MM.1S (cell line): ENCODE results near the gene GPX4.

Experiments
- EZH2 ChIP-seq: fragments of 300-600 bp; sonication (generic); optimal IDR thresholded peaks from 2 replicates; pipeline ENCODE3; 2017; ENCODE audit warnings: low read depth, mild to moderate bottlenecking, antibody characterized with exemption, low read length, mixed read lengths
- EZH2phosphoT487 ChIP-seq: fragments of 300-600 bp; sonication (generic); IDR thresholded peaks from 2 replicates; pipeline ENCODE4 v1.6.1; 2018; ENCODE audit warnings: antibody characterized with exemption, low read length
- TF ChIP-seq, protein P1 (sequence below): fragments of 300-600 bp; sonication (generic); IDR thresholded peaks from 2 replicates; pipeline ENCODE4 v1.5.1; 2016; ENCODE audit warnings: antibody characterized with exemption, low read length, mixed read lengths

DNA sequence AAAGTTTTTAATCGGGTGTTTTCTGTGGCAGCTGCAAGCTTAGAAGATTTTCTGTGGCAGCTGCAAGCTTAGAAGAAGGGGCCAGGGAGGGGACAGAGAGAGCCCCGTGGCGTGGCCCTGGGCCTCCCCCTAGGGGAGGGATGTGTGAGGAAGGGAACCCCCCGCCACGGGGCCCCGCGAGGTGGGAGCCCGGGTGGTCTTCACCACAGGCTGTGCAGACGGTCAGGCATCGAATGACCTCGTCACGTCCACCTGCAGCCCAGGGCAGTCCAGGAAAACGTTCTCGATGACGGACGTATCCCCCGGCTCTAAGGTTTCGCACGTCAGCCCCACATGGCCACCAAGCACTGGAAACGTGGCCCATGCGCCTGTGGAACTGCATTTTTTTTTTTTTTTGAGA, 17.2 kb upstream of the GPX4 start:
- TF ChIP-seq, protein P1, sequence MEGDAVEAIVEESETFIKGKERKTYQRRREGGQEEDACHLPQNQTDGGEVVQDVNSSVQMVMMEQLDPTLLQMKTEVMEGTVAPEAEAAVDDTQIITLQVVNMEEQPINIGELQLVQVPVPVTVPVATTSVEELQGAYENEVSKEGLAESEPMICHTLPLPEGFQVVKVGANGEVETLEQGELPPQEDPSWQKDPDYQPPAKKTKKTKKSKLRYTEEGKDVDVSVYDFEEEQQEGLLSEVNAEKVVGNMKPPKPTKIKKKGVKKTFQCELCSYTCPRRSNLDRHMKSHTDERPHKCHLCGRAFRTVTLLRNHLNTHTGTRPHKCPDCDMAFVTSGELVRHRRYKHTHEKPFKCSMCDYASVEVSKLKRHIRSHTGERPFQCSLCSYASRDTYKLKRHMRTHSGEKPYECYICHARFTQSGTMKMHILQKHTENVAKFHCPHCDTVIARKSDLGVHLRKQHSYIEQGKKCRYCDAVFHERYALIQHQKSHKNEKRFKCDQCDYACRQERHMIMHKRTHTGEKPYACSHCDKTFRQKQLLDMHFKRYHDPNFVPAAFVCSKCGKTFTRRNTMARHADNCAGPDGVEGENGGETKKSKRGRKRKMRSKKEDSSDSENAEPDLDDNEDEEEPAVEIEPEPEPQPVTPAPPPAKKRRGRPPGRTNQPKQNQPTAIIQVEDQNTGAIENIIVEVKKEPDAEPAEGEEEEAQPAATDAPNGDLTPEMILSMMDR, result no peak
- TF ChIP-seq EZH2 (no peak), EZH2phosphoT487 (no peak)
